GM21367 (cell line): Measurements from ENCODE around the gene CIDEC.
"Not testable (repeated sequence)": the region's sequence is repeated elsewhere in the genome, so short reads cannot be mapped to it uniquely, and the experiment has no call there.

Source experiments
- ATAC-seq: cut with Tn5 transposase; IDR thresholded peaks from one replicate; pipeline ENCODE4 v1.9.1; 2021; ENCODE audit not compliant: unreplicated experiment

The CIDEC gene

DNA sequence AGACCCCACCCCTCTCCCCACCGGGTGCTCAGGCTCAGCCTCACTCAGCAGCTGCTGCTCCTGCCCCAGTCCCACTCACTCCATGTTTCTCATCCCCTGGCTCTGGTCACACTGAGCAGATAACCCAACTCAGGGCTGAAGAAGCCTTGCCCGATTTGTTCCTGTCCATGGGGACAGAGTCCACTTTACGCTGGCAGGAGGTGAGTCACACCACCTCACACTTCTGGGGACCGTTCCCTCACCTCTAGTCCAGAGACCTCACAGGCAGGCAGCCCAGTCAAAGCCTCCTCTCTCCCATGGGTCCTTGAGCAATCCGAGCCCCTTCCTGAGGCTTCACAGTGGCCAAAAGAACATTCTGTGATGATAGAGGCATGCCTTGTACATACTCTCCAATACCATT lies 1.4 kb downstream of the CIDEC start:
- no peak for ATAC-seq

GRCh38 chr3:9876991-9877390 lies 3.1 kb downstream of the CIDEC start:
- ATAC-seq: no peak

GRCh38 chr3:9876255-9876654 lies 3.8 kb downstream of the CIDEC start:
- ATAC-seq: not testable (repeated sequence)

DNA sequence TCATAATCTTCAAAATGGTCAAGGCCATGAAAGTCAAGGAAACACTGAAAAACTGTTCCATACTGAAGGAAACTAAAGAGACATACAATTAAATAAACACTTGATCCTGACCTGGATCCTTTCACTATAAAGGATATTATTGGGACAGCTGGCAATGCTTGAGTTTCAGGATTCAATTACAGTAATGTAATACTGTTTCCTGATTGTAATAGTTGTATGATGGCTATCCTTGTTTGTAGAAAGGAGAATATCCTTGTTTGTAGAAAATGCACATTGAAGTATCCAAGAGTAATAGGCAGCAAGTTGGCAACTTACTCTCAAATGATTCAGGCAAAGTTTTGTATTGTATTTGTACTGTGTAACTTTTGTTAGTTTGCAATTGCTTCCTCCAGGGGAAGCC lies 4.6 kb downstream of the CIDEC start:
- ATAC-seq: no peak

GRCh38 chr3:9872067-9872466 lies 8.0 kb downstream of the CIDEC start:
- ATAC-seq: not testable (repeated sequence)

GRCh38 chr3:9870978-9871377 lies 9.1 kb downstream of the CIDEC start:
- no peak for ATAC-seq

GRCh38 chr3:9869955-9870354 lies 10.1 kb downstream of the CIDEC start:
- no peak for ATAC-seq

DNA sequence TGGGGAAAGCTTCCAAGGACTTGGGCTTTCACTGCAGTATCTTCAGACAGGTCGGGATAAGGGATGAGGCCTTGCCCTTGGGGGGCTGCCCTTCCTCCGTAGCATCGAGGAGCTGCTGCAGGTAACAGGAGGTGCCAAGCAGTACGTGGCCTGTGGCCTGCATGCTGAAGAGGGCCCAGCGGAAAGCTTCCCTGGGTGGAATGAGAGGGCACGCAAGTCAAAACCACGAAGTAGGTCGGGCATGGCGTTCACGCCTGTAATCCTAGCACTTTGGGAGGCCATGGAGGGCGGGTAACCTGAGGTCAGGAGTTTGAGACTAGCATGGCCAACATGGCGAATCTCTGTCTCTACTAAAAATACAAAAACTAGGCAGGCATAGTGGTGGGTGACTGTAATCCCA lies 12.9 kb downstream of the CIDEC start:
- ATAC-seq: no peak

DNA sequence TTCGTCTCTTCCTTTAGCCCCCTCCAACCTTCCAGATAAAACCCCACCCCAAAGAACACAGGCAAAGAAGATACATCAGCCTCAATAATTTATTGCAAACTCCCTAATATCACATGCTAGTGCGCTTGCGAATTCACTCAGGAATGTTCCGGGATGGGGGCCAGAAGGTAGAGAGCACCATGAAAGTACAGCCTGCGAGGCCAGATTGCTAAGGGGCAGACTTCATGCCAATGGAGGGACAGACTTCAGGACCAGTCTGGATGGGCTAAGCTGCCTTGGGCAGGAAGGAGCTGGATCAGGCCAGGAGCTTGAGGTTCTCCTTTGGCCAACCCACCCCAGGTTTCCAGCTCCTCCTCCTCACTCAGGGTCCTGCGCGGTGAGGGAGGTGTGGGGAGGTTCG lies 13.4 kb downstream of the CIDEC start:
- ATAC-seq: no peak

- ATAC-seq: not testable (repeated sequence)
Observed at GRCh38 chr3:9865125-9865637, 14.9 kb downstream of the CIDEC start.

- ATAC-seq: no peak
Observed at GRCh38 chr3:9864200-9864927, 15.7 kb downstream of the CIDEC start.

- no peak for ATAC-seq
Observed at GRCh38 chr3:9863058-9863772, 16.8 kb downstream of the CIDEC start.

GRCh38 chr3:9862391-9863057 lies 17.5 kb downstream of the CIDEC start:
- ATAC-seq: no peak

DNA sequence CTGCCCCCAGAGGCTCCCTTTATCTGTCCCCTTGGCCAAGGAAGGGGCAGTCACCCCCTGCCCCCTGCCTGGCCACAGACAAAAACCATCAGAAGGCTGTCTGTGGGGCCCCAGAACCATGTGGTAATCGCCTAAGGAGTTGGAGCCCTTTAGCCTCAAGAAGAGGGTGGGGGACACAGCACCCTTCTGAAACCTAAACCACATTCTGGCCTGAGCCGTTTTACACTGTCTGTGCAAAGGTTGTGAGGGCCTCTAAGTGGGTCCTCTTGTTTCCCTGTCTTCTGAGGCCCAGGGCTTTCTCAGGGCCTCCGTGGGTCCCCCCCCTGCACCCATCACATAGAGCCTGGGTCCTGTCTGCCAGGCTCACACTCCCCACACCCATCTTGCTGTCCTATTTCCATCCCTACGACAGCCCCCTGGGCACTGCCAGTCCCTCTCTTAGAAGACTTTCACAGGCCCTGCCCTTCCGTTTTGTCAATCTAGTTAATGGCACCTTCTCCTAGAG lies 18.4 kb downstream of the CIDEC start:
- ATAC-seq: no peak

- ATAC-seq: no peak
Observed at GRCh38 chr3:9861201-9861600, 18.9 kb downstream of the CIDEC start.

DNA sequence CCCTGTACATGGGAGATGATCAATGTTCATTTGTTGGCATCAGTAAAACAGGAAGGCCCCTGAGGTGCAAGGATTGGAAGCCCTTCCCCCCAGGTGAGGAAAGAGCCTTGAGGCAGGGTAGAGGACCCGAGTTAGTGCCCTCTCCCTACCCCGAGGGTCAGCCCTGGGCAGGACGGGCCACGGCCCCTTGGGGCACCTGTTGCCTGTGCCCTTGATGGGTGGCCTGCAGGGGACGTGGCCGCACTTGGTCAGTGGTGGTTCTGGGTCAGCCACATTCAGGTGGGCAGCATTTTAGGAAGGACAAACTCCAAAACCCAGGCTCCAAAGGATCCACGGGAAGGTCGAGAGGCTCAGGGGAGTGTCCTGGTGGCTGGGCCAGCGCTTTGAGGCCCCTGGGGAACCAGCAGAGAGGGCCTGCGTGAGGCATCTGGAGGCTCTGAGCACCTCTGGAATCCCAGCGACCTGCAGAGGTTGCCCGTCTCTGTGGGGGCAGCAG lies 20.5 kb downstream of the CIDEC start:
- ATAC-seq: no peak

GRCh38 chr3:9855594-9855993 lies 24.5 kb downstream of the CIDEC start:
- ATAC-seq: no peak

DNA sequence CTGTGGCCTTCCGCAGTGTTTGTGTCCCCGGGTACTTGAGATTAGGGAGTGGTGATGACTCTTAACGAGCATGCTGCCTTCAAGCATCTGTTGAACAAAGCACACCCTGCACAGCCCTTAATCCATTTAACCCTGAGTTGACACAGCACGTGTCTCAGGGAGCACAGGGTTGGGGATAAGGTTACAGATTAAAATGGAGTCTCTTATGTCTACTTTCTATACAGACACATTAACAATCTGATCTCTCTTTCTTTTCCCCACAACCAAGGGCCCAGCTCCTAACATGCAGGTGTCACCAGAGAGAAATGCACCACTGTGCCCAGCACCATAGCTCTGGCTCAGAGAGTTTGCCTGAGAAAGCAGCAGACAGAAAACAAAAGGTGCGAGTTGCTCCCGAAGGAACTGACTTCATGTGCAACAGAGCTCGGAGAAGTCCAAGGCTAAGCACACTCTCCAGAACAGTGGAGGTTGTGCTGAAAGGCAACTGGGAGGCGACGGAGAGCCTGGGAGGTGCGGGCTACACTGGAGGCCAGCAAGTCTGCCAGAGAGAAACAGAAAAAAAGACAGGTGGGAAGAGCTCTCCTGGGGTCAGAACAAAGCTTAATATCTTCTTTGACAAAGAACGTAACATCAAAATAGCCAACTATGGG lies 25.6 kb downstream of the CIDEC start:
- not testable (repeated sequence) for ATAC-seq

- ATAC-seq: no peak
Observed at GRCh38 chr3:9852528-9852927, 27.5 kb downstream of the CIDEC start.

DNA sequence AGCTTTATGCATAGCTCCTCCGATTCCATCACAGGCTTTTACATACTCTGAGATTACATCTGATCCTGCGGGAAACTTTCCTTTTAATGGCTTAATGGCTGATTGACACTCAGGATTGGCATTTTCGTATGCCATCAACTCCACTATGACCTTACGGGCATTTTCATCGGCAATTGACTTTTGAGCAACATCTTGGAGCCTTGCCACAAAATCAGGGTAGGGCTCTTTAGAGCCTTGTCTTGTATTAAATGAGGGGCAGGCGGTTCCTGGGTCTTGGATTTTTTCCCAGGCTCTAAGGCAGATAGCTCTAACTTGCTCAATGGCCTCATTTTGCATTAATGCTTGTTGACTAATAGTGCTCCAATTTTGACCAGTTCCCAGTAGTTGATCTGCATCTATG lies 28.1 kb downstream of the CIDEC start:
- not testable (repeated sequence) for ATAC-seq

- ATAC-seq: not testable (repeated sequence)
Observed at GRCh38 chr3:9851383-9851782, 28.7 kb downstream of the CIDEC start.
